Cerebellar cortex (tissue), 1 donor: ENCODE measurements around the gene RBM19.

ENCODE experiments used
- DNase-seq: peaks from one replicate; pipeline ENCODE4 v3.0.0-alpha.2; 2015; ENCODE audit warnings: low spot score

The RBM19 gene

GRCh38 chr12:113955109-113955970 lies 10.8 kb downstream of the RBM19 start:
- peak; percentile 24 for DNase-seq

GRCh38 chr12:113954547-113954946 lies 11.6 kb downstream of the RBM19 start:
- no peak for DNase-seq

- DNase-seq, result no peak
Observed at GRCh38 chr12:113950873-113951272, 15.3 kb downstream of the RBM19 start.

- DNase-seq, result no peak
Observed at GRCh38 chr12:113949321-113950305, 16.5 kb downstream of the RBM19 start.

- no peak for DNase-seq
Observed at GRCh38 chr12:113948151-113948914, 17.8 kb downstream of the RBM19 start.

- no peak for DNase-seq
Observed at GRCh38 chr12:113946175-113946574, 19.9 kb downstream of the RBM19 start.

- no peak for DNase-seq
Observed at GRCh38 chr12:113945174-113946173, 20.7 kb downstream of the RBM19 start.

- no peak for DNase-seq
Observed at GRCh38 chr12:113942209-113942608, 23.9 kb downstream of the RBM19 start.

- DNase-seq, result no peak
Observed at GRCh38 chr12:113941208-113941486, 25.0 kb downstream of the RBM19 start.

- no peak for DNase-seq
Observed at GRCh38 chr12:113940357-113941207, 25.5 kb downstream of the RBM19 start.

GRCh38 chr12:113939867-113940266 lies 26.3 kb downstream of the RBM19 start:
- DNase-seq, result no peak

- DNase-seq, result no peak
Observed at GRCh38 chr12:113938471-113938870, 27.7 kb downstream of the RBM19 start.

- DNase-seq, result no peak
Observed at GRCh38 chr12:113936460-113936859, 29.7 kb downstream of the RBM19 start.

GRCh38 chr12:113935459-113935858 lies 30.7 kb downstream of the RBM19 start:
- DNase-seq, result no peak

- DNase-seq, result no peak
Observed at GRCh38 chr12:113934946-113935345, 31.2 kb downstream of the RBM19 start.

- DNase-seq, result no peak
Observed at GRCh38 chr12:113934060-113934814, 31.9 kb downstream of the RBM19 start.

GRCh38 chr12:113933201-113933786 lies 32.8 kb downstream of the RBM19 start:
- no peak for DNase-seq

- DNase-seq, result no peak
Observed at GRCh38 chr12:113932381-113933196, 33.5 kb downstream of the RBM19 start.
